HG03039 (cell line): ENCODE measurements around the gene NDFIP2.

Source experiments
- ATAC-seq: cut with Tn5 transposase; IDR thresholded peaks from one replicate; pipeline ENCODE4 v1.9.1; 2021; ENCODE audit warnings: mild to moderate bottlenecking, moderate library complexity; ENCODE audit not compliant: unreplicated experiment

The NDFIP2 gene

GRCh38 chr13:79458436-79458835, 22.5 kb upstream of the NDFIP2 start:
- ATAC-seq = no peak

- no peak for ATAC-seq
Measured at GRCh38 chr13:79459906-79460305, 21.0 kb upstream of the NDFIP2 start.

GRCh38 chr13:79462895-79463294, 18.1 kb upstream of the NDFIP2 start:
- no peak for ATAC-seq

GRCh38 chr13:79463604-79464003, 17.4 kb upstream of the NDFIP2 start:
- ATAC-seq = no peak

- ATAC-seq = no peak
Measured at GRCh38 chr13:79466872-79467271, 14.1 kb upstream of the NDFIP2 start.

GRCh38 chr13:79468402-79468801, 12.6 kb upstream of the NDFIP2 start:
- no peak for ATAC-seq

GRCh38 chr13:79468819-79469218, 12.1 kb upstream of the NDFIP2 start:
- no peak for ATAC-seq

- ATAC-seq = no peak
Measured at GRCh38 chr13:79469608-79470007, 11.3 kb upstream of the NDFIP2 start.

- ATAC-seq = no peak
Measured at GRCh38 chr13:79470666-79471065, 10.3 kb upstream of the NDFIP2 start.

GRCh38 chr13:79475569-79475968, 5.4 kb upstream of the NDFIP2 start:
- no peak for ATAC-seq

- no peak for ATAC-seq
Measured at GRCh38 chr13:79477968-79478367, 3.0 kb upstream of the NDFIP2 start.

GRCh38 chr13:79479882-79480281, 1.1 kb upstream of the NDFIP2 start:
- no peak for ATAC-seq

- ATAC-seq = peak; percentile 12
Measured at GRCh38 chr13:79481685-79482052, 714 bp downstream of the NDFIP2 start.

GRCh38 chr13:79482281-79482970, 1.5 kb downstream of the NDFIP2 start:
- no peak for ATAC-seq

- no peak for ATAC-seq
Measured at GRCh38 chr13:79483086-79483706, 2.2 kb downstream of the NDFIP2 start.

GRCh38 chr13:79485014-79485811, 4.3 kb downstream of the NDFIP2 start:
- no peak for ATAC-seq

- ATAC-seq = no peak
Measured at GRCh38 chr13:79486433-79487188, 5.7 kb downstream of the NDFIP2 start.

GRCh38 chr13:79490326-79490725, 9.4 kb downstream of the NDFIP2 start:
- no peak for ATAC-seq

GRCh38 chr13:79490824-79491223, 9.9 kb downstream of the NDFIP2 start:
- ATAC-seq = no peak

GRCh38 chr13:79491715-79492114, 10.8 kb downstream of the NDFIP2 start:
- ATAC-seq = no peak

- ATAC-seq = no peak
Measured at GRCh38 chr13:79492313-79492798, 11.4 kb downstream of the NDFIP2 start.
